GM18907 (cell line): Measurements from ENCODE around the gene RIPK4.
"Not testable (repeated sequence)": the region's sequence is repeated elsewhere in the genome, so short reads cannot be mapped to it uniquely, and the experiment has no call there.

Experiments
- ATAC-seq: cut with Tn5 transposase; IDR thresholded peaks from one replicate; pipeline ENCODE4 v1.9.1; 2021; ENCODE audit warnings: mild to moderate bottlenecking, moderate library complexity; ENCODE audit not compliant: unreplicated experiment

RIPK4 gene

DNA sequence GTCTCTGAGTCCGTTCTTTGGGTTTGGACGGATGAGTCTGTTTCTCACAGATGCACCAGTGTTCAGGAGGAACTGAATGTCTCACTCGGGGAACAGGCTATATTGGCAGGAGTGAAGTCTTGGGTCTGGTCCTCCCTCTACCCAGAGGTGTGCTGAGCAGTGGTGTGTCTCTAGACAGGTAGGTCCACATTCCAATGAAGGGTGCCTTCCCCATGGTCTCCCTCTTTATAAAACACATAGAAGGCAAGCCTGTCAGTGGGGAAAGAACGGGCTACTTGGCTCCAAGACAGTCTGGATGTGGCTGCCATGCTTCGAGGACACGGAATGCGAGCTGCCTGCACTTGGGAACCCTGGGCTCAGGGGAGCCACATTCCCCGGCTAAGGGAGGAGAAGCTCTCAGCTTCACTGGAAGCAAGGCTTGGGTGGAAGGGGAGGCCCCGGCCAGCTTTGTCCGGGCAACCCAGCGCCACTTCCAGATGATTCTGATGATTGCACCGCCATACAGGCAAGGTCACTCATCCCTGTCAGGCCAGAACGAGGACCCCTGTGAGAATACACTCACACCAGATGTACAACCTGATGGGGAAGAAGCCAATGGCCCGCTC, 29.7 kb upstream of the RIPK4 start:
- no peak for ATAC-seq

DNA sequence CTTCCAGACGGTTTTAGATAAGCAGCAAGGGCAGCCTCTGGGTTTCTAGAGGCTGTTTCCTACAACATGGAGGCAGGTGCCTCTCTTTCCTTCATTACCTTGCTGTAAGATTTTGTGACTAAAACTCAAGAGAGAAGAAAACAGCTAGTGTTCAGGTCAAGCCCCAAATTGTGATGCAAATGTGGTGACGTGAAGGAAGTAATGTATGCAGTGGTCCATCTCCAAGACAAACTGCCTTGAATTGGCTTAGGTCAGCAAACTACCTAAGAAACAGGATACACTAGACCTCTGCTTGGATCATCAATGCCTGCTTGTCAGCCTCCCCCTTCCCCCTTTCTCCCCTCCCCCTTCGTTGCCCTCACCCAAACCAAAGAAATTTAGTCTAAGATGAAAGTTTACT, 28.9 kb upstream of the RIPK4 start:
- no peak for ATAC-seq

DNA sequence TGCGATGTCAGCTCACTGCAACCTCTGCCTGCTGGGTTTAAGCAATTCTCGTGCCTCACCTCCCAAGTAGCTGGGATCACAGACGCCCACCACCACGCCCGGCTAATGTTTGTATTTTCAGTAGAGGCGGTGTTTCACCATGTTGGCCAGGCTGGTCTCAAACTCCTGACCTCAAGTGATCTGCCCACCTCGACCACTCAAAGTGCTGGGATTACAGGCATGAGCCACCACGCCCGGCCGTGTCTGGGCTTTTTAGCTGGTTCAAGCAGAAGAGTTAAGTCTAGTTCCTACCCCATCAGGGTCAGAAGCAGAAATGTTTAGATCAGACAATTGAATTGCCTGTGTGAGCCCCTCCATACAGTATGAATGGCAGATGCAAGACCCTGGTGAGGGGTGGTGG, 27.7 kb upstream of the RIPK4 start:
- ATAC-seq, result no peak

DNA sequence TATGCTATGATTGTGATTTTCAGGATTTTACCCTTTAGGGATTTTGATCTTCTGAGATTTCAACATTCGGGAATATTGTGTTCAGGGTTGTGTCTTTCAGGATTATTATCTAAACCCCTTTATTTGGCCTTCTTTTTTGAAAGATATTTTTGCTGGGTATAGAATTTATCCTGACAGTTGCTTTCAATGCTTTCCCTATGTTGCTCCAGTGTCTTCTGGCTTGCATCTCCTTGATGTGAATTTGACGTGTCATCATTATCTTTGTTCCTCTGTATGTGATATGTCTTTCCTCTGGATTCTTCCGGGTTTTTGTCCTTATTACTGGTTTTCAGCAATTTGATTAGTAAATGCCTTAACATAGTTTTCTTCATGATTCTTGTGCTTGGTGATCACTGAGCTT, 25.9 kb upstream of the RIPK4 start:
- ATAC-seq, result no peak

DNA sequence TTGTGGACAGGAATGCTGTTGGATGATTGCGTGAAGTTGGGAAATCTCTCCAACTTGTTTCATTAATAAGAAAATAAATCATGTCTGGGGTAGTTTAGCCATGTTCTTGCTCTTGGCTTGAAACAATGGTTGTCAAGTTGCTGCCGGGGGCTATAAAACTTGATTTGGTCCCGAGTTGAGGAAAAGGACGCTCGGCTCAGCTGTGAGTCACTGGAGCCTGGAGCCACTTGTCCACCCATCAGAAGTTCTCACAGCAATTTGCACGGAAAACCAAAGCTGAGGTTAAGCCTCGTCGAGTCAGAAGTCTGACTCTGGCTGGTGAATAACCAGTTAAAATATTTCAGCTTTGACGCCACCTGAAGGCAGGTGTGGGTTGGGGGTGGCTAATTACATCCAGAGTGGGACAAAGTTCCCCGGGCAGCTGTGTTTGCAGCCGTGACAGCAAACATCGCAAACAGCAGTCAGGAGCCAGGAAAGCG, 19.7 kb upstream of the RIPK4 start:
- no peak for ATAC-seq

DNA sequence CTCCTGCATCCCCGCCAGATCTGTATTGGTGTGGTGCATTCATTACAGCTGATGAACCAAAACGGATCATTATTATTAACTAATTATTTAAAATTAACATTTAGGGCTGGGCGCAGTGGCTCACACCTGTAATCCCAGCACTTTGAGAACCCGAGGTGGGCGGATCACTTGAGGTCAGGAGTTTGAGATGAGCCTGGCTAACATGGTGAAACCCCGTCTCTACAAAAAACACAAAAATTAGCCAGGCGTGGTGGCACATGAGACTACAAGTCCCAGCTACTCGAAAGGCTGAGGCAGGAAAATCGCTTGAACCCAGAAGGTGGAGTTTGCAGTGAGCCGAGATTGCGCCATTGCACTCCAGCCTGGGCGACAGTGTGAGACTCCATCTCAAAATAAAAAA, 18.4 kb upstream of the RIPK4 start:
- not testable (repeated sequence) for ATAC-seq

DNA sequence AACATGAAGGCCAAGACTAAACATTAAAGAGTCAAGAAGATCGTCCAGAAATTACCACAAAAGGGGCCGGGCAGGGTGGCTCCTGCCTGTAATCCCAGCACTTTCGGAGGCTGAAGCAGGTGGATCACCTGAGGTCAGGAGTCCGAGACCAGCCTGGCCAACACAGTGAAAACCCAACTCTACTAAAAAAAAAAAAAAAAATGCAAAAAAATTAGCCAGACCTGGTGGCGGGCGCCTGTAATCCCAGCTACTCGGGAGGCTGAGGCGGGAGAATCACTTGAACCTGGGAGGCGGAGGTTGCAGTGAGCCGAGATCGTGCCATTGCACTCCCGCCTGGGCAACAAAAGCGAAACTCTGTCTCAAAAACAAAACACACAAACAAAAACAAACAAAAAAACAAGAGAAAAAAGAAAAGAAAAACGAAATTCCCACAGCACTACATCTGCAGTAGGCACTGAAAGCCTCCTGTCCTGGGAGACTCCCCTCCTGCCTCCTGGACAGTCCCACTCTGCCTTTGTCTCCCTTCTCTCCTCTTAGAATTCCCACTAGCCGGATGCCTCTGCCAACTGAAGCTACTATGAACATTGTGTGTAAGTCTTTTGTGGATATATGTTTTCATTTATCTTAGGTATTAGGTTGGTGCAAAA, 17.7 kb upstream of the RIPK4 start:
- ATAC-seq, result no peak

DNA sequence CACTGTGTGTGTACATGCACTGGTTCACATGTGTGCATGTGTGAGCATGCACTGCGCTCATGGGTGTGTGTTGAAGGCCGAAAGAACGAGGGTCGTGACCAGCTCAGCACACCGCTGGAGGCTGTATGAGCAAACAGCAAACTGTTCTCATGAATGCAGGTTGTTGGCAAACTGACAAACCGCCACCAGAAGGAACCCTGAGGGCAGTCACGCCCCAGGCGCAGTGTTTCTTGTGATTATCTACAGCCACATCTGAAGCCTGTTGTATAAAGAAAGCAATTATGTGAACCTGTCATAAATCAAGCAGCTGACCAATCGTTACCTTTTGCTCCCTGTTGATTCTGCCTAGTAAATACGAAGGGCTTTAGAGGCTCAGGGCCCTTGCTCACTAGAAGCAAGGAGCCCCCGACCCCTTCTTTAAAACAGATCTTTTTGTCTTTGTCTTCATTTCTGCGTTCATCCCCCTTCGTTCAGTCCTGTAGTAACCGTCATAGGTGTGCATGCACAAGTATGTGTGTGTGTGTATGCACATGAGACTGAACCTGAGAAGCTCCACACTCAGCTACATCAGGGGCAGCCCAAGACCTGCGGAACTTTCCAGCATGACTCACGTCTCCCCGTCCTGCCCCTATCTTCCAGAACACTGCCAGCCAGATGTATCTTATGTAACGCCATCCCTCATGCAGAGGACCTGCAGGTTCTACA, 16.8 kb upstream of the RIPK4 start:
- ATAC-seq, result no peak

DNA sequence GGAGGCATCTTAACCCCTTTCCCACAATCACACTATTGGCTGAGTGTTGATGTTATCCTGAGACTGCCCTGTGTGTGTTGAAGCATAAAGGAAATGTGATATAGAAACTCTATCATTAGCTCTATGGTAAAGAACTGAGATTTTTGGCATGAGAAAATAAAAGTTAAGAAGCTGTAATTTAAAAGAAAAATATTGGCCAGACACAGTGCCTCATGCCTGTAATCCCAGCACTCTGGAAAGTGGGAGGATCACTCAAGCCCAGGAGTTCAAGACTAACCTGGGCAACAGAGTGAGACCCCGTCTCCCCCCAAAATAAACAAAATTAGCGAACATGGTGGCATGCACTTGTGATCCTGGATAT, 14.2 kb upstream of the RIPK4 start:
- no peak for ATAC-seq

DNA sequence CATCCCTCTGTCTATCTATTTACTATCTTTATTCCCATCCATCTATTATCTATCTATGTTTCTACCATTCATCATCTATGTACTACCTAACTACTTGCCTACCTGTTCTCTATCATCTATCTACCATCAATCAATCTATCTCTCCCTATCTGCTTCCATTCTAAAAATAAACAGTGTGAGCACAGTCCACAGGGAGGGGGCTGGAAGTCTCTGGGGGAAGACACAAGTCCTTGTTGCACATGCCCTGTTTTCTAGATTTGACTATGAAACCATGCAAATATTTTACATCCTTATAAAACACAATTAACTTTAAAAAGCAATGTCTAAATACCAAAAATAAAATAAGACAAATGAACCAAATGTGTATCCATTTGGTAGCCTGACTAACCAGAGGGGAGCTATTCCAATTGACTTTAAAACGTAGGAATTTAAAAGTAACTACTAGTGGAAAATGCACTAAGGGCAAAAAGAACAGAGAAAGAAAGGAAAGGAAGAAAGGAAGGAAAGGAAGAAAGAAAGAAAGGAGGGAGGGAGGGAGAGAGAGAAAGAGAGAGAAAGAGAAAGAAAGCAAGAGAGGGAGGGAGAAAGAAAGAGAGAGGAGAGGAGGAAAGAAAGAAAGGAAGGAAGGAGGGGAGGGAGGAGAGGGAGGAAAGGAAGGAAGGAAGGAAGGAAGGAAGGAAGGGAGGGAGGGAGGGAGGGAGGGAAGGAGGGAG, 13.6 kb upstream of the RIPK4 start:
- no peak for ATAC-seq

DNA sequence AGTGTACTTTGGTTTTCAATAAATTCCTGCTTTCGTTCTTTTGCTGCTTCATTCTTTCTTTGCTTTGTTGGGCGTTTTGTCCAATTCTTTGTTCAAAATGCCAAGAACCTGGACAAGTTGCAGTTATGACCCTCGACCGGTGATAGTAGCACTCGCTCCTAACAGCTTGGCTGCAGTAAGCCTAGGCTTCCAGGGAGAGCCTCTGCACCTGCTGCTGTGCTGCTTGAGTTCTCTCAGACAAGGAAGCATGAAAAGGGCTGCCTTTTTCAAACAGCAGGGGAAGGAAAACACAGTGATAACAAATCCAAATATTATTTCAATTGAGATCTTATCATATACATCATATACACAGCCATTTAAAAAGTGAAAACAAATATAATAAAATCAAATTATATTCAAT, 12.8 kb upstream of the RIPK4 start:
- no peak for ATAC-seq

DNA sequence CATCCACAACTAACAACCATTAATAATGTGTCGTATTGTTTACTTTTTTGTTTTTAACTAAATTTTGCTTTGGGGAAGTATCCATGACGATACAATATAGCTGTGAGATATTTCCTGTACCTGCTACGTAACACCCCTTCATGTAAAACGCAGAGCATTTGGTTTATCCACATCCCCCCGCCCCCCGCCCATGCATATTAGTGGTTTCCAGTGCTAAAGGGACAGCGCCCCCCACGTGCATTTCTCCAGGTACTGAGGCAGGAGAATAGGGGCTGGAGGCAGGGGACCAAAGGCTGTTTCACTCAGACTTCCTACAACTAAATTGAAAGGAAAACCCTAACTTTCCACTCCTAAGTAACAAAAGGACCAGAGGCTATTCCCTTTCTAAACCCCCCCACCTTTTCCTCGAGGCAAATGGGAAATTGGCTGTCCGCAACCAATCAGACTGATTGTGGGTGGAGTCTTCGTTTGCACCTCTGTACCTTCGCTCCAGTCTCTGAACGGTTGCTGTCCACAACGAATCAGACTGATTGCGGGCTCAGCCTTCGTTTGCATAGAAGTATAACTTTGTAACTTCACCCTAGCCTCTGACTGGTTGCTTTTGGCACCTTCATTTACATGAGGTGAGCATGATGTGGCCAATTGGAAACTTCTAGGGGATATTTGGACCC, 12.2 kb upstream of the RIPK4 start:
- ATAC-seq, result no peak

DNA sequence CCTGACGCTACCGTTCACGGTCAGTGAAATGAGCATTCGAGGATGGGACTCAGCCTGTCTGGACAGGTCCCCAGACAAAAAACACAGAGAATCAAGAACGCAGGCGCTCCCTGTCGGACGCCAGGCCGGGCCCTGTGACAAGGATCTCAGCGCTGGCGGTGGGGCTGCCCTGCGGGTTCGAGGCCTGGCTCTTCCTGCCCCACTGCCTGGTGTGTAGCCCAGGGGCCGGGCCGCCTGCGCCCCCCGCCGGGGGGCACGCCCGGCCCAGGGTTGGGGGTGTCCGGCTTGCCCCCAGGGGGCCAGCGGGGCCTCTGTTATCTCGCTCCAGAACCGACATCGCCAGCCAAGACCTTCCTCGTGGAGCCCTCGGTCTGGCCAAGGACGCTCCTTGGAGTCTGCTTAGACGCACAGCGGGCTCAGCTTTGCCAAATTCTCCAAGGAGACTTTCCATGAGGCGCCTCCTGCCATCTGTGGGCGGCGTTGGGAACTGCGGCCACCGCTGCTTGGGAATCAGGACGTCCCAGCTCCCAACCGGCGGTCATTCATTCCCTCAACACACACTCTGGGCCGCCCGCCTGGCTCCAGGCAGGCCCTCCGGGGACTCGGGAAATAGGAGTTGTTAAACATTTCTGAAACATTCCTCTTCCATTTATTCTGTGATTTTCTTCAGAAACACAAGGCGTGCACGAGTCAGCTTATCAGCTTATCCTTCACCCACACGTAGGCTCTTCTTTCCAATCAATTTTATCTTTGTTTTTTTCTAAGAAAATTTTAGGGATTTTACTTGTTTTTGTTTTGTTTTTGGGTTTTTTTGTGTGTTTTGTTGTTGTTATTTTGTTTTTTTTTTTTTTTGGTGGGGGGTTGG, 11.3 kb upstream of the RIPK4 start:
- no peak for ATAC-seq

DNA sequence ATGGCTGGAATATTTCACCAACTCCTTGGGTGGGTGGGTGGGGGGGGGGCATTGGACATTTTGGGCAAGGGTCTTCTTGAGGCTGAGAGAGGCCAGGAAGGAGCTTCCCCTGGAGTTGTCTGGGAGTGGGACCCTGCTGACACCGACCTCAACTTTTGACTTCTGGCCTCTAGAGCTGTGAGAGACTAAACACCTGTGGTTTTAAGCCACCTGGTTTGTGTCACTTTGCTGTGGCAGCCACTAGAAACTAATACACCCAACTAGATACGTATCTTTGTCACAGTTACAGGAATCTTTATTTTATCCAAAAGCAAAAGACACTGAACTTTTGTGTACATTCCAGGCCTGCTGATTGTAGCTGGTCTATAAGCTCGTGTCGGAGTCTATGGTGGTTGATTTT, 9.9 kb upstream of the RIPK4 start:
- no peak for ATAC-seq

DNA sequence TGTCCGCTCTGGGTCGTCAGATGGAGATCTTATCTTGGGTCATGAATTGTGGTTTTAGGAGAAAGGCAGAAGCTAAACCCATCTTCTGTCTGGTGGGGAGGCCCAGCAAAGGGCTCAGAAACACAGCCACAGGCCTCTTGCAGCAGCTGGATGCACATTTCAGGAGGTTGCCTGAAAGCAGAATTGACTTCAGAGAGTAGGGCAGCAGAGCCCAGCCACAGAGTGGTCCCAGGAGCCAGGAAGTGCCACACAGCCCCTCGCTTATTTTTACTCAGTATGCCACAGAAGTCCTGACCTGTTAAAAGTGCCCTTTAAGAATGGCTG, 8.3 kb upstream of the RIPK4 start:
- ATAC-seq, result no peak

DNA sequence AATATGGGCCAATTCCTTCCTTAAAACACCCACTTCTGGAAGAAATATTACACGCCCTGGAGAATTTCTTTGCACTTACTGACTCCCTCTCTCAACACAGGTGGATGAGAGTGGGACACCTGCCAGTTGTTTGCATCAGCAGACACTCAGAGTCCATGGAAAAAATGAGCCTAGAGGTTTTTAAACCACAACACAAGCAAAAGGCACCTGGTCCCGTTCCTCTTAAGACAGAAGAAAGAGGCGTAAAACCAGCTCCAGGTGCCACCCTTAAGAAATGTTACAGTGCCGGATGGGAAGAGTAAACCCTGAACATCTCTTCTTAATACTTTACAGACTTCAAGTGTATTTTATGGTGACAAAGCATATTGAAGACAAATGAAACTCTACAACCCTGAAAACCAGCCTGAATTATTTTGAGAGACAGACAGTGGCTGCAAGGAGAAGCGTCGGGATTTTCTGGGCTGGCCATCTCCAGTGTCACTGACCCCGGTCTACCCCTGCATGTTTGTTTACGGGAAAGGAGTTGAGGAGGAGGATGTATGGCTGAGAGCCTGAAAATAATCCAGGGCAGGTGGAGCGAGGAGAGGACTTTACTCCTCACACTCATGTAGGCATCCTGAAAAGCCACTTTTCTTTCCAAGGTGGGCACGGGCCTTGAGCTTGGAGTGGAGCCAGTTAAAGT, 7.8 kb upstream of the RIPK4 start:
- no peak for ATAC-seq

DNA sequence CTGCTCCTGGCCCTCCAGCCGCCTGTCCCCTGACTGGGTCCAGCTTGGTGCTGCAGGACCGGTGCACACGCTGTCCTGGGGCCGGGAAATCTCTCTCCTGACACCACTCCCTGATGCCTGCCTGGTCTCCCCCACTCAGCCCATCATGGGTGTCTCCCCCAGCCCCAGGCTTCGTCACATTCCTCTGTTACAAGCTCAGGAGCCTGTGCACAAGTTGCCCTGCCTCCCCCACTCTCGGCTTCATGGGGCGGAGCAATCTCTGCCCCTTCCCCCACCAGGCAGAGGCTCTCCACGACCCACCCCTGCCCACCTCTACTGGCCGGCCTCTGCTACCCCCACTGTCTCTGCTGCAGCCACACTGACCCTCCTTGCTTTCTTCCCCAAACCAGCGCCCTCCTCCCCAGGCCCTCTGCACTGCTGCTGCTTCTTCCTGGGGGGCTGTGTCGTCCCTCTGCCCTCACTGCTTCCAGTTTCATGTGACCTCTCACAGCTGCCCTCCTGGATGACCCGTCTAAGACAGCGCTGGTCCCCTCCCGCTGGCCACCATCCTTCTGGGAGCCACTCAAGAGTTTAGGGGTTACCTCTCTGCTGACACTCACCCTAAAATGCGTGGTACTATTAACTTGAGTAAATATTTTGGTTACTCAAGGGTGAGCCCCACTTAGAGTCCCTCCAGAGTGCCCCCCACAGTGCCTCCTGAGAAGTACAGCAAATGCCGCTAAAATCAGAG, 5.7 kb upstream of the RIPK4 start:
- no peak for ATAC-seq

DNA sequence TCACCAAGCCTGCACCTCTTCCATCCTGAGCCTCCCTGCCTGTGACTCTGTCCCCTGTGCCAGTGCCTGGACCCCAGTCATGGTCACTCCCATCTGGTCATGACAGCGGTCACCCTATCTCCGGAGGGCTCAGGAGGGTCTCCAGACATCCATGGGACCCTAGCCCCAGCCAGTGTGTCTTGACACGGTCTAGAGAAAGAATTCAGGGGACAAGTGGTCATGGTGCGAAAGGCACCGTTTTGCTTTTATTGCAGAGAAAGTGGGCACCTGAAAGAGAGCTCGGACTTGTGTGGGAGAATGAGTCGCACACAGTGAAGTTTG, 4.7 kb upstream of the RIPK4 start:
- no peak for ATAC-seq

DNA sequence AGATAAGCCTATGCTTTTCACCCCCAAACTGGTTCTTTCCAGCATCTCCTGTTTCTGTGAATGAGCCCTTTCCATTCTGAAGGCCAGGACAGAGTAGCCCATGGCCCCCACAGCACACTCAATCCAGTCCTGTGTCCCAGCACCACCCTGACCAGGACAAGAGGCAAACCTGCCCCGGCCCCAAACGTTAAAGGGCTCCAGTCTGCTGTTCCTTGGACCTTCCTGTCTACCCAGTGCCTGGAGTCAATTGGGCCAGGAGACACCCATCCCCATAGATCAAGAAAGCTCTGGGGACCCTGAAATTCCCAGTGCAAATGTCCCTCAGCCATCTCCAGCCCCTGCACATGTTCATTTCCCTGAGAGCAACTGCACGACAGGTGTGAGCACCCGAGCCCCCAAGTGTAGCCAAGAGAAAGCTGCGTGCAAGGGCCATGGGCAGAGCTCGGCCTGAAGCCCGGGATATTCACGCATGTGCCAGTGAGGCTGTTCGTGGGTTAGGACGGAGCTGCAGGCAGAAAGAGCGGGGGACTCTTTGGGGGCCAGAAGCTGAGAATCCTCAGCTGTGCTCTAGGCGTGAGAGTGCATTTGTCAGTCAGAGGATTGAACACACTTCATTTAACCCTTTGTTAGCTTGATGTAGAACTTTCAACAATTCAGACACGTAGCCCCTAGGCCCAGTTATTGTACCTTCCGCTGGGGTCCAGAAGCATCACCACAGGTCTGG, 4.2 kb upstream of the RIPK4 start:
- no peak for ATAC-seq
